Activated B cell treated with CpG ODN at 0.5 μM for 24 hours (primary cell): ENCODE measurements around the gene CTBP2. TPM values are rescaled to one million over a fixed set of nuclear protein-coding genes. Genes with fewer than 3 reads are reported as not detected.

ENCODE experiments used
- ATAC-seq: fragments of 200-7000 bp; cut with Tn5 transposase; one replicate; pipeline ENCODE4 v1.10.0; 2021; ENCODE audit warnings: low read depth, mild to moderate bottlenecking, moderate library complexity
- CTCF ChIA-PET: fragments of 350-600 bp; sonication (Branson Sonifier 250); formaldehyde crosslinking; loops from one replicate; lab custom pipeline; 2021; ENCODE audit warnings: antibody characterized with exemption; lab: Charles Lee
- POLR2A ChIA-PET: fragments of 350-600 bp; sonication (Branson Sonifier 250); formaldehyde crosslinking; loops from one replicate; lab custom pipeline; 2021; ENCODE audit warnings: antibody characterized with exemption; lab: Charles Lee
- DNase-seq: peaks from one replicate; pipeline ENCODE4 v3.0.0; 2022
- H3K27ac Mint-ChIP-seq: one replicate; pipeline ENCODE4 v1.8.0; 2020; ENCODE audit warnings: mixed read lengths
- H3K27me3 Mint-ChIP-seq: one replicate; pipeline ENCODE4 v1.8.0; 2021; ENCODE audit warnings: mixed read lengths
- H3K36me3 Mint-ChIP-seq: one replicate; pipeline ENCODE4 v1.8.0; 2021; ENCODE audit warnings: low read depth, mixed read lengths
- H3K4me1 Mint-ChIP-seq: one replicate; pipeline ENCODE4 v1.8.0; 2021; ENCODE audit warnings: mixed read lengths
- H3K4me3 Mint-ChIP-seq: one replicate; pipeline ENCODE4 v1.8.0; 2020; ENCODE audit warnings: mild to moderate bottlenecking, mixed read lengths
- H3K9me3 Mint-ChIP-seq: one replicate; pipeline ENCODE4 v1.8.0; 2020; ENCODE audit warnings: mixed read lengths
- intact Hi-C: fragments of 100-400 bp; cut with micrococcal nuclease; formaldehyde crosslinking; loops from one replicate; pipeline ENCODE4 v1.15.1; 2024
- total RNA-seq: library from RNA; stranded (reverse); gene quantifications from 2 replicates; pipeline ENCODE4 v1.2.3, GENCODE V29; 2022
- TF ChIP-seq, protein P1 (sequence below): fragments of 200-600 bp; IDR thresholded peaks from one replicate; pipeline ENCODE4 v1.8.0; 2022; ENCODE audit warnings: antibody characterized with exemption, mild to moderate bottlenecking

The CTBP2 gene
- total RNA-seq, 1 donor from 2014 or later = 0.42 TPM

DNA sequence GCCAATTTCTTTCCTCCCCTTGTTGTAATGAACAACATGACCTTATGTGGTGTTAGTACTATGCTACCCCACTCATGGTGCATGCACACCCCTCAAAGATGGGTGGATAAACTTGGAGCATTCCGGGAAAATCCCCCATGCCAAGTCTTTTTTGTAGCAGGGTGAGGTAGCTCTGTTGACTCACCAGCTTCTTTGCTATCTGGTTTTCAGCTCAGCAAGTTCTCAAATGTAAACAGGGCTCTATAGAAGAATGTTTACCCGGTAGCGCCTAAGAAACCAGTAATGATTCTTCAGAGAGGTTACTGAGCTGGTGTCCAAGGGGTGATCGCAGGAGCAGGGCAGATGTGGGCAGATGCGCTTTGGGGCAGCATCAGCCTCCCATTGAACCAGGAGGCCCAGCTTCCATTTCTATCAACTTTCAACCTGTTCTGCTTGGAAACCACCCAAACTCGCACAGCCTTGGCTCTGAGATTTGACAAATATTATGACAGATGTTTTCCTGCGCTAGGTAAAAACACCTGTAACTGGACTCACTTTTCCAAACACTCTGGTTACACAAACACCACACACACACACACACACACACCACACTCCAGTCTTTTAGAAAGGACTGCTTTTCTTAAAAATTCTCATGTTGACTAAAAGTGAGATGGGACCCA, 130.7 kb downstream of the CTBP2 start:
- ATAC-seq = no peak
- no peak for DNase-seq
- intact Hi-C loops = no loop called here
- peaks cover 8% of the 10 kb centered on the region for H3K4me1 Mint-ChIP-seq
- ChIA-PET CTCF (no interaction called here), POLR2A (no interaction called here)
- no peaks in the 10 kb centered on the region for H3K36me3 Mint-ChIP-seq
- TF ChIP-seq, protein P1, sequence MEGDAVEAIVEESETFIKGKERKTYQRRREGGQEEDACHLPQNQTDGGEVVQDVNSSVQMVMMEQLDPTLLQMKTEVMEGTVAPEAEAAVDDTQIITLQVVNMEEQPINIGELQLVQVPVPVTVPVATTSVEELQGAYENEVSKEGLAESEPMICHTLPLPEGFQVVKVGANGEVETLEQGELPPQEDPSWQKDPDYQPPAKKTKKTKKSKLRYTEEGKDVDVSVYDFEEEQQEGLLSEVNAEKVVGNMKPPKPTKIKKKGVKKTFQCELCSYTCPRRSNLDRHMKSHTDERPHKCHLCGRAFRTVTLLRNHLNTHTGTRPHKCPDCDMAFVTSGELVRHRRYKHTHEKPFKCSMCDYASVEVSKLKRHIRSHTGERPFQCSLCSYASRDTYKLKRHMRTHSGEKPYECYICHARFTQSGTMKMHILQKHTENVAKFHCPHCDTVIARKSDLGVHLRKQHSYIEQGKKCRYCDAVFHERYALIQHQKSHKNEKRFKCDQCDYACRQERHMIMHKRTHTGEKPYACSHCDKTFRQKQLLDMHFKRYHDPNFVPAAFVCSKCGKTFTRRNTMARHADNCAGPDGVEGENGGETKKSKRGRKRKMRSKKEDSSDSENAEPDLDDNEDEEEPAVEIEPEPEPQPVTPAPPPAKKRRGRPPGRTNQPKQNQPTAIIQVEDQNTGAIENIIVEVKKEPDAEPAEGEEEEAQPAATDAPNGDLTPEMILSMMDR = no peak
- H3K4me3 Mint-ChIP-seq = no peak overlapping the region
- H3K9me3 Mint-ChIP-seq = no peaks in the 10 kb centered on the region
- no peak overlapping the region for H3K27ac Mint-ChIP-seq
- peaks cover 26% of the 10 kb centered on the region for H3K27me3 Mint-ChIP-seq

DNA sequence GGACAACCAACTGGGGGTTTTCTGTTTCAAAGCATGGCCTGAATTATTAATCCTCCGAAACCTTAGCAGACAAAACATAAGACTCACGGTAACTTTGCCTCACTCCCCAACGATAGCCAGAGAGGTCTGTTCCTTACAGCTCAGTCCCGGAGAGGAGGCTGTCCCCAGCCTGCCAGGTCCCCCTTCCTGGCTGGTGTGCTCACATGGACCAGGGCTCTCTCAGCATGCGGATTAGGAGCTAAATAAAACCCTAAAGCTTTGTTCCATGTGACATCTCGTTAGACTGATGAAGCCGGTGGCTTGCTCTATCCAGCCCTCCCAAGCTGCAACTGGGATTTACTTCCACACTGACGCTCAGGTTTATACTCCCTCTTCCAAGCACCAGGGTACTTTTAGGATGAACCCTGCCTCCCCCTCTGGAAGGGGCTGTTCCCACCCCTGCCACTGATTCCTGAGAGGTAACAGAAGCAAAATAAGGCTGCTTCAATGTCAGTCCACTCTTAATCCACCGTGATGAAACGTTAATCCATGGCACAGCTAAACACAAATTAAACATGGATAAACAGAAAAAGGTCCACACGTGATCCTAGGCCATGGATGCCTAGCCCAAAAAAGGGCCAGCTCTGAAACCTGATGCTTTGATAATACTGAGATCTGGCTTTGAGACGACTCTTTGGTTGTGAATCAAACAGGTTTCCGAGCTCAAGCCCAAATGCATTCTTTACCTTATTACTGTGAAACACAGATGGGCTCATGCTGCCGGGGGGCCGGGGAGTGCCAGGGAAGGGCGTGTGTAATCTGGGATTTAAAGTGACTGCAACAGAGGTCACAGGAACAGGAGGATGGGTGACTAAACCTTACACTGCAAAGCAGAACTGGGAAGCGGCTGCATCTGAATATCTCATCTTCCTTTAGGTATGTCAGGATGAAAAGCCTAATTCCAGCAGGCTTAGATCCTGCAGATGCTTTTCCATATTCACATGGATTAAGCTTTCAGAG, 132.2 kb downstream of the CTBP2 start:
- CTCF ChIA-PET = no interaction called here
- no peak for ATAC-seq

DNA sequence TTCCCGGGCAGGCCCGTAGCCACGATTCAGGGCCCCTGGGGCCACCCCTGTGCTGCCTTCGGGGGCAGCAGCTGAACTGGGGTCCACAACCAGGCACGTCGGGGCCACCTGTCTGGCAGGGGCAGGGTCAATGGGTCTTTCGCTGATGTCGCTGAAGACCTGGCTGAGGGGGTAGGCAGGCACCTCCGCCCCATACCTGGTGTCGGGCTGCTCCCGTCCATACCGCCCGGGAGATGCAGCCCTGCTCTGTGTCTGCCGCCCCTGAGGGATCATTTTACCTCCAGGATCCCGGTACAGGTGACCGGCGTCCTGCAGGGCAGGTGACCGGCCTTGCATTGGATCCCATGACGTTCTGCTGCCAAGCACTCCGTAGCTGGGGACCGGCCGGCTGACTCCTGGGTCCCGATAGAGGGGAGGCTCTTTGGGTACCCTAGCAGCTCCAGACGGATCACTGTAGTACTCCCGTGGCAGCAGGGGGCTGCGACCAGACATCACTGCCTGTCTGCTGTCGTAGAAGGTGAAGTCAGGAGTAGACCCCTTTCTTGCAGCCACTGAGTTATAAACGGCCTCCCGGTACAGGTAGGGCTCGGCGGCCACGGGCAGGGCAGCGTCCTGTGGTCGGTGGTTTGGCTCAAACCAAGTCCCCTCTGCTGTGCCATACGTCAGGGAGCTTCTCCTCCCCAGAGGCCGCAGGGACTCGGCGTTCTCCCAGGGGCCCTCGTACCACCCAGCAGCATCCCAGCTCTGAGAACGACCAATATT, 133.2 kb downstream of the CTBP2 start:
- H3K27me3 Mint-ChIP-seq = peaks cover 22% of the 10 kb centered on the region
- TF ChIP-seq, protein P1 = no peak
- no peaks in the 10 kb centered on the region for H3K9me3 Mint-ChIP-seq
- POLR2A ChIA-PET = no interaction called here
- H3K27ac Mint-ChIP-seq = no peak overlapping the region
- intact Hi-C loops = no loop called here
- CTCF ChIA-PET = no interaction called here
- no peak for DNase-seq
- H3K4me3 Mint-ChIP-seq = no peak overlapping the region
- H3K36me3 Mint-ChIP-seq = no peaks in the 10 kb centered on the region
- peaks cover 14% of the 10 kb centered on the region for H3K4me1 Mint-ChIP-seq
- ATAC-seq = no peak

More for the DNA sequence above, 132.2 kb downstream of the CTBP2 start:
- peaks cover 14% of the 10 kb centered on the region for H3K4me1 Mint-ChIP-seq
- intact Hi-C loops = no loop called here
- H3K4me3 Mint-ChIP-seq = no peak overlapping the region
- no peak for DNase-seq
- H3K27ac Mint-ChIP-seq = no peak overlapping the region
- no peaks in the 10 kb centered on the region for H3K36me3 Mint-ChIP-seq
- TF ChIP-seq, protein P1 = no peak
- H3K27me3 Mint-ChIP-seq = peaks cover 26% of the 10 kb centered on the region
- POLR2A ChIA-PET = no interaction called here
- no peaks in the 10 kb centered on the region for H3K9me3 Mint-ChIP-seq

DNA sequence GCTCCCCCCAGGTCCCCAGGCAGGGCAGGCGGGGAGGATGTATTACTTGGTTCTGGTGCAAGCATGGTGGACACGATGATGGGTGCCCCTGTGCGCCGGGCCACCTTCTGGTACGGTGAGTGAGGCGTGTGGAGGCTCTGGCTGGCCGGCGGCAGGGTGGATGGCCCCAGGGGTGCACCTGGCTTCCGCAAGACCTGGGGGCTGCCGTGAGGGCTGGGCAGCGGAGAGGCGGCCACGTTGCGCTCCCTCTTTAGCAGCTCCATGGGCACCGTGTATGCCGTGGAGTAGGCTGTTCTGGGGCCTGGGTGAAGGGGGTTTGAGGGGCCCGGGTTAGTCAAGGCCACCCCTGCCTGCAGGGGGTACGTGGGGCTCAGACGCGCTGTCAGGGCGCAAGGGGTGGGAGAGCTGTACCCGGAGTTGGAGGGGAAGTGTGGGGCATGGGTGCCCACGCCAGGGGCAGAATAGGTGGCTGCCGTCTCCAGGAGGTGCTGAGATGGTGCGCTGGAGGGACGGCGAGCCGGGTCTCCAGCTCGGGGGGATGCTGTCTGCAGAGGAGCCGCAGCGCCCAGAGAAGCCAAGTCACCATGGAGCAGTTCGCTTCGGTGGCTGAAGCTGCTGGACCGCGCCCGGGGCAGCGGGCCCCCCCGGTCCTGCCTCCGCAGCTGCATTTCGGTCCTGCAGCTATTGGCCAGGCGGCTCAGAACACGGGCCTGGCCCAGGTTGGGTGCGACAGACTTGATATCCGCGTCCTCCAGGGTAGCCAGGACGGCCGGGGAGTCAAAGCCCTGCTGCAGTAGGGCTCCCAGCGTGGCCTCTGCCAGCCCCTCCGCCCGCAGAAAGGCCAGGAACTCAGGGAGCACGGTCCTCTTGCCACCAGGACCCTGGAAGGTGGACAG, 134.1 kb downstream of the CTBP2 start:
- Mint-ChIP-seq H3K4me3 (no peak overlapping the region), H3K27ac (no peak overlapping the region), H3K4me1 (peaks cover 14% of the 10 kb centered on the region), H3K36me3 (no peaks in the 10 kb centered on the region), H3K27me3 (peaks cover 21% of the 10 kb centered on the region), H3K9me3 (no peaks in the 10 kb centered on the region)
- TF ChIP-seq, protein P1 = no peak
- intact Hi-C loops = no loop called here
- no peak for ATAC-seq
- ChIA-PET POLR2A (no interaction called here), CTCF (no interaction called here)
- no peak for DNase-seq
